Measurements from ENCODE around the gene KCNQ4.
A peak's percentile ranks its signal among the peaks of the same experiment; 100 is the strongest.

The KCNQ4 gene

GRCh38 chr1:40788561-40789341, 5.2 kb downstream of the KCNQ4 start:
- no peak overlapping the region for H3K9ac ChIP-seq (ENCODE audit: low read length)
- no peak overlapping the region for H2BK120ac ChIP-seq (ENCODE audit: low read depth, low read length)
- no peak overlapping the region for H2BK5ac ChIP-seq (ENCODE audit: low read length)
- no CpG with 5 or more reads among the region's 17 CpGs for WGBS (ENCODE audit: extremely low coverage, insufficient coverage, low lambda C conversion rate)
- H3K36me3 ChIP-seq (ENCODE audit: control insufficient read depth, insufficient read depth, low read length): no peaks in the 10 kb centered on the region
- H2AK5ac ChIP-seq (ENCODE audit: low read length): no peak overlapping the region
- H3K56ac ChIP-seq (ENCODE audit: low read length): no peak overlapping the region
- H3K18ac ChIP-seq (ENCODE audit: low read length): no peak overlapping the region
- H4K5ac ChIP-seq (ENCODE audit: low read length): no peak overlapping the region
- H4K8ac ChIP-seq (ENCODE audit: low read depth, low read length): no peak overlapping the region
- no peaks in the 10 kb centered on the region for H3K4me1 ChIP-seq (ENCODE audit: control insufficient read depth, low read depth, low read length)
- H3K4ac ChIP-seq (ENCODE audit: low read depth, low read length): no peak overlapping the region
- no peaks in the 10 kb centered on the region for H3K79me1 ChIP-seq (ENCODE audit: low read length)
- H3K27me3 ChIP-seq (ENCODE audit: insufficient read depth, low read length, poor library complexity): peaks cover 5% of the 10 kb centered on the region
- no peaks in the 10 kb centered on the region for H3K79me2 ChIP-seq (ENCODE audit: control insufficient read depth, insufficient read depth, low read length)
- H3K4me2 ChIP-seq (ENCODE audit: low read length): no peak overlapping the region
- H3K4me3 ChIP-seq (ENCODE audit: low read length): no peak overlapping the region
- H3K27ac ChIP-seq (ENCODE audit: low read depth, low read length): no peak overlapping the region
- DNase-seq: no peak
- H2BK15ac ChIP-seq (replicated peaks; ENCODE audit: low read depth): no peak overlapping the region
- peak overlapping the region; percentile 66 for H3K23ac ChIP-seq (ENCODE audit: low read length)

GRCh38 chr1:40789342-40789598, 5.7 kb downstream of the KCNQ4 start:
- no peak overlapping the region for H3K23ac ChIP-seq (ENCODE audit: low read length)
- H3K79me2 ChIP-seq (ENCODE audit: control insufficient read depth, insufficient read depth, low read length): no peaks in the 10 kb centered on the region
- no peak overlapping the region for H2BK15ac ChIP-seq (replicated peaks; ENCODE audit: low read depth)
- no peak overlapping the region for H3K56ac ChIP-seq (ENCODE audit: low read length)
- no peak overlapping the region for H3K4me2 ChIP-seq (ENCODE audit: low read length)
- H2BK5ac ChIP-seq (ENCODE audit: low read length): no peak overlapping the region
- no peak overlapping the region for H3K18ac ChIP-seq (ENCODE audit: low read length)
- H3K27me3 ChIP-seq (ENCODE audit: insufficient read depth, low read length, poor library complexity): peaks cover 5% of the 10 kb centered on the region
- H2BK120ac ChIP-seq (ENCODE audit: low read depth, low read length): no peak overlapping the region
- H4K5ac ChIP-seq (ENCODE audit: low read length): no peak overlapping the region
- no peaks in the 10 kb centered on the region for H3K36me3 ChIP-seq (ENCODE audit: control insufficient read depth, insufficient read depth, low read length)
- H3K79me1 ChIP-seq (ENCODE audit: low read length): no peaks in the 10 kb centered on the region
- H3K9ac ChIP-seq (ENCODE audit: low read length): no peak overlapping the region
- no peak overlapping the region for H4K8ac ChIP-seq (ENCODE audit: low read depth, low read length)
- no peaks in the 10 kb centered on the region for H3K4me1 ChIP-seq (ENCODE audit: control insufficient read depth, low read depth, low read length)
- H3K4ac ChIP-seq (ENCODE audit: low read depth, low read length): no peak overlapping the region
- DNase-seq: no peak
- H2AK5ac ChIP-seq (ENCODE audit: low read length): no peak overlapping the region
- H3K4me3 ChIP-seq (ENCODE audit: low read length): no peak overlapping the region
- WGBS (ENCODE audit: extremely low coverage, insufficient coverage, low lambda C conversion rate): no CpG with 5 or more reads among the region's 2 CpGs
- H3K27ac ChIP-seq (ENCODE audit: low read depth, low read length): no peak overlapping the region

- H3K36me3 ChIP-seq (ENCODE audit: control insufficient read depth, insufficient read depth, low read length): no peaks in the 10 kb centered on the region
- no peak overlapping the region for H3K4ac ChIP-seq (ENCODE audit: low read depth, low read length)
- H3K18ac ChIP-seq (ENCODE audit: low read length): no peak overlapping the region
- H2BK120ac ChIP-seq (ENCODE audit: low read depth, low read length): no peak overlapping the region
- DNase-seq: no peak
- H3K79me1 ChIP-seq (ENCODE audit: low read length): no peaks in the 10 kb centered on the region
- H3K23ac ChIP-seq (ENCODE audit: low read length): no peak overlapping the region
- H4K8ac ChIP-seq (ENCODE audit: low read depth, low read length): no peak overlapping the region
- no peak overlapping the region for H3K9ac ChIP-seq (ENCODE audit: low read length)
- H2BK5ac ChIP-seq (ENCODE audit: low read length): no peak overlapping the region
- no peak overlapping the region for H3K4me2 ChIP-seq (ENCODE audit: low read length)
- H3K4me1 ChIP-seq (ENCODE audit: control insufficient read depth, low read depth, low read length): no peaks in the 10 kb centered on the region
- H3K27ac ChIP-seq (ENCODE audit: low read depth, low read length): no peak overlapping the region
- H3K4me3 ChIP-seq (ENCODE audit: low read length): no peak overlapping the region
- no CpG with 5 or more reads among the region's 13 CpGs for WGBS (ENCODE audit: extremely low coverage, insufficient coverage, low lambda C conversion rate)
- no peaks in the 10 kb centered on the region for H3K79me2 ChIP-seq (ENCODE audit: control insufficient read depth, insufficient read depth, low read length)
- H3K27me3 ChIP-seq (ENCODE audit: insufficient read depth, low read length, poor library complexity): no peaks in the 10 kb centered on the region
- no peak overlapping the region for H2AK5ac ChIP-seq (ENCODE audit: low read length)
- no peak overlapping the region for H4K5ac ChIP-seq (ENCODE audit: low read length)
- no peak overlapping the region for H2BK15ac ChIP-seq (replicated peaks; ENCODE audit: low read depth)
- H3K56ac ChIP-seq (ENCODE audit: low read length): no peak overlapping the region
These were observed 6.3 kb downstream of the KCNQ4 start for GRCh38 chr1:40789661-40790430.

- no peaks in the 10 kb centered on the region for H3K27me3 ChIP-seq (ENCODE audit: insufficient read depth, low read length, poor library complexity)
- H3K4me2 ChIP-seq (ENCODE audit: low read length): no peak overlapping the region
- no peak overlapping the region for H3K4me3 ChIP-seq (ENCODE audit: low read length)
- no peaks in the 10 kb centered on the region for H3K36me3 ChIP-seq (ENCODE audit: control insufficient read depth, insufficient read depth, low read length)
- no peaks in the 10 kb centered on the region for H3K4me1 ChIP-seq (ENCODE audit: control insufficient read depth, low read depth, low read length)
- H3K4ac ChIP-seq (ENCODE audit: low read depth, low read length): no peak overlapping the region
- no peak for DNase-seq
- no CpG with 5 or more reads among the region's 7 CpGs for WGBS (ENCODE audit: extremely low coverage, insufficient coverage, low lambda C conversion rate)
- no peak overlapping the region for H3K56ac ChIP-seq (ENCODE audit: low read length)
- H3K27ac ChIP-seq (ENCODE audit: low read depth, low read length): no peak overlapping the region
- no peak overlapping the region for H4K5ac ChIP-seq (ENCODE audit: low read length)
- no peaks in the 10 kb centered on the region for H3K79me2 ChIP-seq (ENCODE audit: control insufficient read depth, insufficient read depth, low read length)
- H4K8ac ChIP-seq (ENCODE audit: low read depth, low read length): no peak overlapping the region
- no peak overlapping the region for H3K18ac ChIP-seq (ENCODE audit: low read length)
- H2BK120ac ChIP-seq (ENCODE audit: low read depth, low read length): no peak overlapping the region
- H3K23ac ChIP-seq (ENCODE audit: low read length): no peak overlapping the region
- no peaks in the 10 kb centered on the region for H3K79me1 ChIP-seq (ENCODE audit: low read length)
- H2BK5ac ChIP-seq (ENCODE audit: low read length): no peak overlapping the region
- H2AK5ac ChIP-seq (ENCODE audit: low read length): no peak overlapping the region
- no peak overlapping the region for H2BK15ac ChIP-seq (replicated peaks; ENCODE audit: low read depth)
- H3K9ac ChIP-seq (ENCODE audit: low read length): no peak overlapping the region
These were observed 8.4 kb downstream of the KCNQ4 start for GRCh38 chr1:40792036-40792435.

- H4K5ac ChIP-seq (ENCODE audit: low read length): no peak overlapping the region
- no peaks in the 10 kb centered on the region for H3K27me3 ChIP-seq (ENCODE audit: insufficient read depth, low read length, poor library complexity)
- no CpG with 5 or more reads among the region's 3 CpGs for WGBS (ENCODE audit: extremely low coverage, insufficient coverage, low lambda C conversion rate)
These were observed 10.0 kb downstream of the KCNQ4 start for GRCh38 chr1:40793617-40794016.

More at GRCh38 chr1:40793617-40794016, 10.0 kb downstream of the KCNQ4 start:
- Histone ChIP-seq H2BK15ac (replicated peaks; ENCODE audit: low read depth) (no peak overlapping the region), H3K79me2 (ENCODE audit: control insufficient read depth, insufficient read depth, low read length) (no peaks in the 10 kb centered on the region), H3K4ac (ENCODE audit: low read depth, low read length) (no peak overlapping the region), H2AK5ac (ENCODE audit: low read length) (no peak overlapping the region), H2BK120ac (ENCODE audit: low read depth, low read length) (no peak overlapping the region), H3K4me1 (ENCODE audit: control insufficient read depth, low read depth, low read length) (no peaks in the 10 kb centered on the region), H3K4me2 (ENCODE audit: low read length) (no peak overlapping the region), H2BK5ac (ENCODE audit: low read length) (no peak overlapping the region), H3K56ac (ENCODE audit: low read length) (no peak overlapping the region), H3K36me3 (ENCODE audit: control insufficient read depth, insufficient read depth, low read length) (no peaks in the 10 kb centered on the region), H3K18ac (ENCODE audit: low read length) (no peak overlapping the region), H3K4me3 (ENCODE audit: low read length) (no peak overlapping the region), H3K27ac (ENCODE audit: low read depth, low read length) (no peak overlapping the region), H3K9ac (ENCODE audit: low read length) (no peak overlapping the region), H4K8ac (ENCODE audit: low read depth, low read length) (no peak overlapping the region), H3K79me1 (ENCODE audit: low read length) (no peaks in the 10 kb centered on the region), H3K23ac (ENCODE audit: low read length) (no peak overlapping the region)
- DNase-seq: no peak
